MCF 10A (cell line): ENCODE data around the gene TRIM72. TPM values are rescaled to one million over a fixed set of nuclear protein-coding genes. Genes with fewer than 3 reads are reported as not detected.
A peak's percentile ranks its signal among the peaks of the same experiment; 100 is the strongest.

Source experiments
- BruUV-seq: library from RNA; stranded (reverse); fragments of 400-500 nt; replicated peaks from 2 replicates; lab custom pipeline; 2021; lab: Mats Ljungman, UMichigan
- CTCF ChIA-PET: fragments of 300-600 bp; sonication (Branson Sonifier 250); formaldehyde crosslinking; extraction: SDS; loops from one replicate; lab custom pipeline; 2021; ENCODE audit warnings: antibody characterized with exemption, inconsistent platforms; lab: Yijun Ruan, JAX
- POLR2A ChIA-PET: fragments of 300-600, 350-650 bp; sonication (Branson Sonifier 250); formaldehyde crosslinking; extraction: SDS; loops from one replicate; lab custom pipeline; 2020; ENCODE audit warnings: antibody characterized with exemption, inconsistent platforms; lab: Yijun Ruan, JAX
- DNase-seq: peaks from one replicate; pipeline ENCODE4 v3.0.0-alpha.2; 2018; ENCODE audit not compliant: unreplicated experiment
- H3K27ac Mint-ChIP-seq: one replicate; pipeline ENCODE4 v1.8.0; 2022; ENCODE audit warnings: mild to moderate bottlenecking, low read depth, mixed read lengths; ENCODE audit not compliant: unreplicated experiment
- H3K27me3 Mint-ChIP-seq: one replicate; pipeline ENCODE4 v1.8.0; 2022; ENCODE audit warnings: mixed read lengths; ENCODE audit not compliant: insufficient read depth, unreplicated experiment
- H3K36me3 Mint-ChIP-seq: one replicate; pipeline ENCODE4 v1.8.0; 2022; ENCODE audit warnings: mild to moderate bottlenecking, moderate library complexity, mixed read lengths; ENCODE audit not compliant: insufficient read depth, unreplicated experiment
- H3K4me1 Mint-ChIP-seq: one replicate; pipeline ENCODE4 v1.8.0; 2022; ENCODE audit warnings: mixed read lengths; ENCODE audit not compliant: insufficient read depth, unreplicated experiment
- H3K4me3 Mint-ChIP-seq: one replicate; pipeline ENCODE4 v1.8.0; 2022; ENCODE audit warnings: mild to moderate bottlenecking, moderate library complexity, mixed read lengths; ENCODE audit not compliant: unreplicated experiment
- H3K9me3 Mint-ChIP-seq: one replicate; pipeline ENCODE4 v1.8.0; 2022; ENCODE audit warnings: mixed read lengths; ENCODE audit not compliant: unreplicated experiment
- intact Hi-C: fragments of 100-400 bp; cut with micrococcal nuclease; formaldehyde crosslinking; loops from 2 replicates; pipeline ENCODE4 v1.14.1; 2022
- total RNA-seq: library from RNA; stranded (reverse); gene quantifications from 2 replicates; pipeline ENCODE4 v1.2.3, GENCODE V29; 2022
- TF ChIP-seq, protein P1 (sequence below): fragments of 200-600 bp; IDR thresholded peaks from one replicate; pipeline ENCODE4 v1.8.0; 2022; ENCODE audit warnings: antibody characterized with exemption, mild to moderate bottlenecking; ENCODE audit not compliant: unreplicated experiment

The TRIM72 gene
- total RNA-seq, 1 experiment from 2014 or later, result not detected

DNA sequence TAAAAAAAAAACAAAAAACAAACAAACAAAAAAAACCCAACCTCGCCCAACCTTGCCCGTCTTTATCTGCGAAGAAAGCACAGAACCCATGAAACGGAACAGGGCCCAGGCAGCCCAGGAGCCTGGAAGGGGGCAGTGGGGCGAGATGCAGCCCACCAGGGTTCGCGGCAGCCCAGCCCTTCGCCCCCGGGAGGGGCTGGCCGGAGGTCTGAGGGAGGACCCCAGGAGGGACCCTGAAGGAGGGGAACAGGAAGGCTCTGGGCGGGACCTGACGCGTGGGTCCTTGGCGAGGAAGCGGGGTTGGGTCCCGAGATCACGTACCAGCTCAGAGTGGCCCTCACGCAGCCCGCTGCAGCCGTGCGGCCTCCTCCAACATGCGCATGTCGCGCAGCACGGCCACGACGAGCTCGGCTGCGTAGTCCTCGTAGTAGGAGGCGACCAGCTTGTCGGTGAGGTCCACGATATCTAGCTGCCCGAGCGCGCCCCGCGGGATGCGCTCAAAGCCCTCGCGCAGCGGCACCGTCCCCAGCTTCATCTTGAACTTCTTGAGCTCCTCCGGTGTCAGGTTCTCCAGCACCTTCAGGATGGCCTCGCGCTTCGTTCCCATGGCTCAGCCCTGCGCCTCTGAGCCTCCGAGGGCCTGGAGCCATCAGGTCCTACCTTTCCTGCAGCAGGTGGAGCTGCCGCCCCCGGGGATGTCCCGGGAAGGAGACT lies 2.7 kb downstream of the TRIM72 start, which contains the start of gene PYDC1:
PYDC1 (minus strand) TSS at position 714 of the 714 bp plus-strand sequence; CDS start at position 607, 107 bp downstream.
- no peaks in the 10 kb centered on the region for H3K36me3 Mint-ChIP-seq
- no peaks in the 10 kb centered on the region for H3K9me3 Mint-ChIP-seq
- CTCF ChIA-PET, result interaction anchor here (0.5 to 1.6 kb wide), 8 partner anchors 10 to 652 kb away, joined by 3 to 4 read pairs (median 3); no protein-coding TSS in a partner anchor
- no peaks in the 10 kb centered on the region for H3K4me1 Mint-ChIP-seq
- DNase-seq, result no peak
- no peak within 1 kb of the TSS for H3K27ac Mint-ChIP-seq
- POLR2A ChIA-PET, result interaction anchor here (0.5 to 1.1 kb wide), 4 partner anchors 10 to 55 kb away, joined by 3 read pairs; no protein-coding TSS in a partner anchor
- peak within 1 kb of the TSS; percentile 49 for H3K4me3 Mint-ChIP-seq
- no TSS peak for BruUV-seq
- peaks cover 51% of the 10 kb centered on the region for H3K27me3 Mint-ChIP-seq
- intact Hi-C loops, result no loop called here
- TF ChIP-seq, protein P1, sequence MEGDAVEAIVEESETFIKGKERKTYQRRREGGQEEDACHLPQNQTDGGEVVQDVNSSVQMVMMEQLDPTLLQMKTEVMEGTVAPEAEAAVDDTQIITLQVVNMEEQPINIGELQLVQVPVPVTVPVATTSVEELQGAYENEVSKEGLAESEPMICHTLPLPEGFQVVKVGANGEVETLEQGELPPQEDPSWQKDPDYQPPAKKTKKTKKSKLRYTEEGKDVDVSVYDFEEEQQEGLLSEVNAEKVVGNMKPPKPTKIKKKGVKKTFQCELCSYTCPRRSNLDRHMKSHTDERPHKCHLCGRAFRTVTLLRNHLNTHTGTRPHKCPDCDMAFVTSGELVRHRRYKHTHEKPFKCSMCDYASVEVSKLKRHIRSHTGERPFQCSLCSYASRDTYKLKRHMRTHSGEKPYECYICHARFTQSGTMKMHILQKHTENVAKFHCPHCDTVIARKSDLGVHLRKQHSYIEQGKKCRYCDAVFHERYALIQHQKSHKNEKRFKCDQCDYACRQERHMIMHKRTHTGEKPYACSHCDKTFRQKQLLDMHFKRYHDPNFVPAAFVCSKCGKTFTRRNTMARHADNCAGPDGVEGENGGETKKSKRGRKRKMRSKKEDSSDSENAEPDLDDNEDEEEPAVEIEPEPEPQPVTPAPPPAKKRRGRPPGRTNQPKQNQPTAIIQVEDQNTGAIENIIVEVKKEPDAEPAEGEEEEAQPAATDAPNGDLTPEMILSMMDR, result no peak

DNA sequence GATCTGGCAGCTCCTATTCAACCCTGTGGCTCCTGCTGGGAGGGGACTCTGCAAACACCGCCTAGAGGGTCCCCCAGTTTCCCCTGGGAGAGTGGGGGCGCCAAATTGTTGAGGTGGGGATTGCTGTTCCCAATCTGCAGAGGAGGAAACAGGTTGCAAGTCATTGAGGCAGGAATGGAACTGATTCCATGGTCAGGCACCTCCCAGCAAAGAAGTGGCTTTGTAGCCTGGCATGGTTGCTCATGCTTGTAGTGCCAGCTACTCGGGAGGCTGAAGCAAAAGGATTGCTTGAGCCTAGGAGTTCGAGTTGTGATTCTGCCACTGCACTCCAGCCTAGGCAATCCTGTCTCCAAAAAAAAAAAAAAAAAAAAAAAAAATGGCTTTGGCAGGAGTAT lies 3.2 kb downstream of the TRIM72 start:
- Mint-ChIP-seq H3K4me3 (no peak overlapping the region), H3K27me3 (peaks cover 45% of the 10 kb centered on the region), H3K27ac (no peak overlapping the region), H3K36me3 (no peaks in the 10 kb centered on the region), H3K4me1 (no peaks in the 10 kb centered on the region), H3K9me3 (no peaks in the 10 kb centered on the region)
- ChIA-PET CTCF (interaction anchor here (0.5 to 1.6 kb wide), 6 partner anchors 9 to 651 kb away, joined by 3 to 4 read pairs (median 3); no protein-coding TSS in a partner anchor), POLR2A (interaction anchor here (0.7 to 1.0 kb wide), 2 partner anchors 53 to 550 kb away, joined by 3 read pairs; no protein-coding TSS in a partner anchor)
- TF ChIP-seq, protein P1, result no peak
- BruUV-seq, result no TSS peak
- DNase-seq, result no peak
- intact Hi-C loops, result no loop called here

DNA sequence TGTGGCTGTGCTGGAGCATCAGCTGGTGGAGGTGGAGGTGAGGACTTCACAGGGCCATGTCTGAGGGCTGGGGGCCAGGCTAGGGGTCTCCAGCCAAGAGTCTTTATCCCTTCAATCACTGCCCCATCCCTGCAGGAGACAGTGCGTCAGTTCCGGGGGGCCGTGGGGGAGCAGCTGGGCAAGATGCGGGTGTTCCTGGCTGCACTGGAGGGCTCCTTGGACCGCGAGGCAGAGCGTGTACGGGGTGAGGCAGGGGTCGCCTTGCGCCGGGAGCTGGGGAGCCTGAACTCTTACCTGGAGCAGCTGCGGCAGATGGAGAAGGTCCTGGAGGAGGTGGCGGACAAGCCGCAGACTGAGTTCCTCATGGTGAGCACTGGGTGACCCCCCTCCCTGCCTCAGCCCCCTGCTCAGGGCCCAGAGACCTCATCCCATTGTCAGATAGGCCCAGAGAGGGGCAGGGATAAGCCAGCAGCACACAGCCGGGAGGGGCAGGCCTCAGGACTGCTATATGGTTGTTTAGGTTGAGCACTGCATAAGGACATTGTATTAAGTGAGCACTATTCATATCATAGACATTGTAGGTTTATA lies 5.3 kb downstream of the TRIM72 start:
- intact Hi-C loops, result no loop called here
- ChIA-PET CTCF (interaction anchor here (0.6 to 1.4 kb wide), 4 partner anchors 17 to 224 kb away, joined by 3 to 6 read pairs (median 4); no protein-coding TSS in a partner anchor), POLR2A (no interaction called here)
- Mint-ChIP-seq H3K27ac (no peak overlapping the region), H3K36me3 (no peaks in the 10 kb centered on the region), H3K27me3 (peaks cover 33% of the 10 kb centered on the region), H3K4me3 (no peak overlapping the region), H3K9me3 (no peaks in the 10 kb centered on the region), H3K4me1 (no peaks in the 10 kb centered on the region)
- TF ChIP-seq, protein P1, result no peak
- DNase-seq, result no peak
- no TSS peak for BruUV-seq
